HG02763 (cell line): Measurements from ENCODE around the gene ARHGEF7.

Experiments
- ATAC-seq: cut with Tn5 transposase; IDR thresholded peaks from one replicate; pipeline ENCODE4 v1.9.1; 2021; ENCODE audit warnings: mild to moderate bottlenecking, moderate library complexity; ENCODE audit not compliant: unreplicated experiment

The ARHGEF7 gene

GRCh38 chr13:111291908-111292307 lies 176.8 kb downstream of the ARHGEF7 start:
- ATAC-seq: no peak

- ATAC-seq: no peak
Measured at GRCh38 chr13:111292710-111293485, 177.8 kb downstream of the ARHGEF7 start.

GRCh38 chr13:111295886-111296285 lies 180.8 kb downstream of the ARHGEF7 start:
- no peak for ATAC-seq

DNA sequence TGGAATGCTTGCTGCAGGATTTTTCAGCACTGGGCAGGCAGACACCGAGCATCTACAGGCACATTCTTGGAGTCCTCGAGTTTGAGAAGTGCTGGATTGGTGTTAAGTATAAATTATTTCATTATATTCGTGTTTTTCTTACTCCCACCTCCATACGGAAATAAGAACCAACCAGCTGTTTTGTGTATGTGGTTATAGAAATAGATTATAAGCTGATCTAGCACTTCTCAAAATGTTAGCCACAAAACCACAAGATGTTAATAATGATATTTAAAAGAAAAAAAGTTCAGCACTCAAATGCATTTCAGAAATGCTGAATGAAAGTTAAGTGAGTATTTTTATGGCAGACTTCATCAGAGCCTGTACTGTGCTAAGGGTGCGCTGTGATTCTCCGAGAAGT lies 181.3 kb downstream of the ARHGEF7 start:
- ATAC-seq: no peak

GRCh38 chr13:111298214-111298975 lies 183.3 kb downstream of the ARHGEF7 start:
- no peak for ATAC-seq

DNA sequence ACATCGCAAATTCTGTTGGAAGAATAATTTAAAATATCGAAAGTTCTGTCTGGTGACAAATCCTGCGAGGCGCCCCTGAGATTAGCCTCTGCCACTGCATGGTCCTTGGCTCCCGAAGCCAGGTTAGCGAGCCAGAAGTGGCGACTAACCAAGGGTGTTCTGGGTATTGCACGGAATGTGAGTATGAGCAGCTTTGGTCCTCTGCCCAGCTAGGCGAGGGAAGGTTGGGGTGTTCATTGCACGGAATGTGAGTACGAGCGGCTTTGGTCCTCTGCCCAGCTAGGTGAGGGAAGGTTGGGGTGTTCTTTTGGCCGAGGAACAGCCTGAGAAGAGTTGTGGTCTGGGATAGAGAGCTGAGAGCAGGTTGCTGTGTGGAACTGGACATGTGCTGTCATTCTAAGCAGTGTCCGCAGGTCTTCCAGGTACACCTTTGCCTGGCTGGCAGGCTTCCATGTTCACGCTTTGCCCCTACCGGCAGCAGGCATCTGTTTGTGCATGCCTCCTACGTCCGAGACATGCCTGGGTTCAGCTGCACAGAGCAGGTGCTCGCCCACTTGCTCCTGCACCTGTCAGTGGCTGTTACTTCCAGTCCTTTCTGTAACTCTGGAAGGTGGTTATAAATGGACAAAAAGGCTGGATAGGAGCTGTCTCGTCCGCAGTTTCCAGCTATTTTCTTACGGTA lies 187.1 kb downstream of the ARHGEF7 start:
- ATAC-seq: no peak

DNA sequence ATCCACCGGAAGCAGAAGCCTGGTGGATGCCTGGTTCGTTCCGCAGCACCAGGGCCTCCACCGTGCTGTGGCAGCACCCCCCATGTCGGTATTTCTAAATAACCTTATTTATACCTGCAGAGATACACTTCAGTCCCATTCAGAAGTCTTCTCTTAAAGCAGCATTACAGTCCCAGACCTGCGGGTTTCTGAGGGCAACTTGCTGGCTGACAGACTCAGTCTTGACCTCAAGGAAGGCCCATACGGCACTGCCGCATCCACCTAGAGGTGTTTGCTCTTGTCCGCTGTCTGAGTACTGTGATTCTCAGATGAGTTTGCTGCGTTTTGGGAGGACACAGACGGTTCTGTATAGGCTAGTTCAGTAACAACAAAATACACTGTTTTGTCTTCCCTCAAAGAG lies 188.4 kb downstream of the ARHGEF7 start:
- no peak for ATAC-seq

GRCh38 chr13:111304041-111304544 lies 189.0 kb downstream of the ARHGEF7 start:
- peak; percentile 95 for ATAC-seq

DNA sequence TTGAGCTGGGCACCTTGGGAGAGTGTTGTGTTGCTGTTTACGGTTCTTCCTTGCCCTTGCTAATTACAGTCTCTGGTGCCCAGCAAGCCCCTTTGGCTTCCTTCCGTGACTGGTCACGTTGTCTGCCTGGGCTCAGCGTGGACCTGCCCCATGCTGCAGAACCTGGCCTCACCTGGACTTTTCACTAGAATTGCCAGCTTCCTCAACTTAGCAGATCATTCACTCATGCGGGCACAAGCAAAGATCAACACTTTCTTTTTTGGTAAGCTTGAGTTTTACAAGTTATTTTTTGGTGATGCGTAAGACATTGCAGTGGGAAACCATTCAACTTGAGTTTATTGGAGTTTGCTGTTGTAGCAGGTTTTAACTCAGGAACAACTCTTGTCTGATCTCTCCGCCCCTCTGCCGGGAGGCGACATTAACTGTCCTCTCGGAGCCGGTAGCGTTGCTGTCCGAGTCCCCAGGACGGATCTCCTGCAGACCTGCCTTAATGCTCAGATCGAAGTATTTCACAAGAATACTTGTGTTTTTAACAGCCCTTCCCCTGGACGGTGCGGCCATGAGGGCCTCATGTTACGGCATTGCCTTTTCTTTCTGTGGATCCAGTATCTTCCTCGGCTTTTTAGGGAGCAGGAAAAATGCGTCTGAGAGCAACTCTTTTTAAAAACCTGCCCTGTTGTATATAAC lies 189.6 kb downstream of the ARHGEF7 start:
- ATAC-seq: peak; percentile 29

GRCh38 chr13:111312944-111313590 lies 198.0 kb downstream of the ARHGEF7 start:
- ATAC-seq: no peak

GRCh38 chr13:111313911-111314425 lies 198.9 kb downstream of the ARHGEF7 start:
- no peak for ATAC-seq

- no peak for ATAC-seq
Measured at GRCh38 chr13:111314852-111315251, 199.7 kb downstream of the ARHGEF7 start.

GRCh38 chr13:111315347-111315995 lies 200.4 kb downstream of the ARHGEF7 start:
- no peak for ATAC-seq

GRCh38 chr13:111316161-111316730 lies 201.1 kb downstream of the ARHGEF7 start:
- no peak for ATAC-seq

DNA sequence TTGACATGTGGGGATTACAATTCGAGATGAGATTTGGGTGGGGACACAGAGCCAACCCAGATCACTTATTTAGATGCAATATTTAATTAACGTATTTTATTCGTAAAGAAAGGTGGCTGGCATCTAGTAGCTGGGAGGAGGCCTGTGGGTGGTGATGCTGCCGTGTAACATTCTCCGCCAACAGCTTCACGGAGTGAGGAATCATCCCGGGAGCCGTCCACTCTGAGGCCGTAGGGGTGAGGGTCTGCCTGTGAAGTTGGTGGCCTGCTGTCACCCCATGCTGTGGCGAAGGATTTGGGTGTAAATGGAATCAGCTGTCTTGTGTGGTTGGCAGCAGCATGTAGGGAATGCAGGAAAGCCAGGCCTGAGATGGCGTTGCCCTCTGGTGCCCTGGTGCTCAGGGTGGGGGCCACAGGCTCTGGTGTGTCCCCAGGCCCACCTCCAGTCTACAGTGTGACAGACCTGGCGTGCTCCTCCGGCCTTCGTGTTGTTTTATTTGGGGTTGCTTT lies 202.0 kb downstream of the ARHGEF7 start:
- no peak for ATAC-seq

DNA sequence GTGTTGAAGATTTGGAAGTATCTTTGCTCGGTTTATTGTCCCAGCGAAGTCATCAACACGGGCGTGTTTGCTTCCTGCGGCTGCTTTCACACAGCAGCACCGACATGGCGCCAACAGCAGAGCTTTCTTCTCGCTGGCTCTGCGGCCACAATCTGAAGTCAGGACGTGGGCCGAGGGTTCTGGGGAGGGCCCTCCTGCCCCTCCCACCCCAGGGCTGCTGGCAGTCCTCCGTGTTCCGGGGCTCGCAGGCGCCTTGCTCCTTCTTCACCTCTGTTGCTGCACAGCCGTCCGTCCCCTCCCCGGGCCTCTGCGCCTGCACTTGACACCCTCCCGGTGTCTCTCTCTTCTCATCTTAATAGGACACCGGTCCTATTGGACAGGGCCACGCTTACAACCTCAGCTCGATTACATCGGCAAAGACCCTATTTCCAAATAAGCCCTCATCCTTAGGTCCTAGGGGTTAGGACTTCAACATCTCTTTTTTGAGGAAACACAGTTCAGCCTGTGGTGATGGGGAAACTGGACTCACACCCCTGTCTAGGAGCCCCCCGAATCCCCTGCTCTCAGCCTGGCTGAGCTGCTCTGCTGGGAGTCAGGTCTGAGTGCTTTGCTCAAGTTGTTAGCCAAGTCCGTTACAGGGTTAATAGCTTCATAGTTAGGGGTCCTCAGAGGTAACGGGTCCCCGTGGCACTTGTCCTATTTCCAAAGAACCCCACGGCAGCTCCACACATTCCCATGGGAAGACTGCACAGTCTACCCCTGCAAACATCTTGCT lies 202.6 kb downstream of the ARHGEF7 start:
- no peak for ATAC-seq

DNA sequence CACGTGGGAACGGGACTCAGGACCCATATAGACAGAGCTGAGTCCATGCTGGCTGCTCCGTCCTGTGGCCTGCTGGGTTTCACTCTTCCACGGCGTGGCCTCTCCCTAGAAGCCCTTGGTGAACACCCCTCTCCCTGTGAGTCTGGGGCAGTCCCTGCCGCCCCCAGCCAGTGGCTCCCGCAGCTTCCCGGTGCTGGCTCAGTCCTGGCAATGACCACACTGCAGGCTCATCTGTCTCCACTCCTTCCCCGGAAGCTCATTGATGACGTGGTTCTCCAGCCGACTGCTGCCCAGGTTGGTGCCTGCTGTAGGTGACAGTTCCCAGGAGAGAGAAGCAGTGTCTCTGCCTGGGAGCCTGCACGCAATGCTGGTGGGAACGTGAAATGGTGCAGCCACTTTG lies 203.3 kb downstream of the ARHGEF7 start:
- ATAC-seq: no peak

DNA sequence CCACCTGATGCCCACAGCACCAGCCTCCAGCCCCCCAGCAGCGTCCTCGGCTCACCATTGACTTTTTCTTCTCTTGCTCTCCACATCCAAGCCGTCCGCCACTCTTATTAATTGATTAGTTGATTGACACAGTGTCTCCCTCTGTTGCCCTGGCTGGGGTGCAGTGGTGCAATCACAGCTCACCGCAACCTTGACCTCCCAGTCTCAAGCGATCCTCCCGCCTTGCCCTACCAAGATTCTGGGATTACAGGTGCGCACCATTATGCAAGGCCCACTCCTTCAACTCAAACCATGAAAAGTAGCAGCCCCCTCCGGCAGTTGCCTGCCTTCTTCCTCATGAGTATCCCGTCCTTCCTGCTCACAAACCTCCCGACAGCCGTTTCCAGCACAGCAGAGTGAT lies 204.4 kb downstream of the ARHGEF7 start:
- ATAC-seq: no peak
